Hindlimb muscle (tissue), 1 donor: ENCODE data around the gene C10orf62. TPM values are rescaled to one million over a fixed set of nuclear protein-coding genes. Genes with fewer than 3 reads are reported as not detected.
A peak's percentile ranks its signal among the peaks of the same experiment; 100 is the strongest.
"Not testable (repeated sequence)": the region's sequence is repeated elsewhere in the genome, so short reads cannot be mapped to it uniquely, and the experiment has no call there.

Experiments used
- DNase-seq: peaks from one replicate; pipeline ENCODE4 v3.0.0-alpha.2; 2013
- polyA plus RNA-seq: library from polyadenylated mRNA; unstranded; fragments of 120-200 nt; gene quantifications from one replicate; pipeline ENCODE4 v1.2.1, GENCODE V29; 2013; ENCODE audit not compliant: insufficient read length

C10orf62 gene
- polyA plus RNA-seq, 1 donor: not detected

DNA sequence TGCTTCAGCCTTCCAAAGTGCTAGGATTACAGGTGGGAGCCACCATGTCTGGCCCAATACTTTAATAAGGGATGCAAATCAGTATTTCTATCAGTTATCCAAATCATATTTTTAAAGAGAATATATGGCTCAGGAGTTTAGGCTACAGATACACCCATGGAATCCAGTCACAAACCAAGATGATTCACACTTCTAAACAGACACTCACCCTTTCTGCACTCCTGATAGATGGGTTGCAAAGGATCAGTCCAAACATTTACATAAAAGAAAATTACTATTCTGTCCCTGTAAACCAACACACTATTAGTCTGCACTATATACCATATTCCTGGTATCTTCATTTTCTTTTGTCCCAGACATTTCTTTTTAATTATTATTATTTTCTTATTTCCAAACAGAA, 41.6 kb downstream of the C10orf62 start:
- no peak for DNase-seq

DNA sequence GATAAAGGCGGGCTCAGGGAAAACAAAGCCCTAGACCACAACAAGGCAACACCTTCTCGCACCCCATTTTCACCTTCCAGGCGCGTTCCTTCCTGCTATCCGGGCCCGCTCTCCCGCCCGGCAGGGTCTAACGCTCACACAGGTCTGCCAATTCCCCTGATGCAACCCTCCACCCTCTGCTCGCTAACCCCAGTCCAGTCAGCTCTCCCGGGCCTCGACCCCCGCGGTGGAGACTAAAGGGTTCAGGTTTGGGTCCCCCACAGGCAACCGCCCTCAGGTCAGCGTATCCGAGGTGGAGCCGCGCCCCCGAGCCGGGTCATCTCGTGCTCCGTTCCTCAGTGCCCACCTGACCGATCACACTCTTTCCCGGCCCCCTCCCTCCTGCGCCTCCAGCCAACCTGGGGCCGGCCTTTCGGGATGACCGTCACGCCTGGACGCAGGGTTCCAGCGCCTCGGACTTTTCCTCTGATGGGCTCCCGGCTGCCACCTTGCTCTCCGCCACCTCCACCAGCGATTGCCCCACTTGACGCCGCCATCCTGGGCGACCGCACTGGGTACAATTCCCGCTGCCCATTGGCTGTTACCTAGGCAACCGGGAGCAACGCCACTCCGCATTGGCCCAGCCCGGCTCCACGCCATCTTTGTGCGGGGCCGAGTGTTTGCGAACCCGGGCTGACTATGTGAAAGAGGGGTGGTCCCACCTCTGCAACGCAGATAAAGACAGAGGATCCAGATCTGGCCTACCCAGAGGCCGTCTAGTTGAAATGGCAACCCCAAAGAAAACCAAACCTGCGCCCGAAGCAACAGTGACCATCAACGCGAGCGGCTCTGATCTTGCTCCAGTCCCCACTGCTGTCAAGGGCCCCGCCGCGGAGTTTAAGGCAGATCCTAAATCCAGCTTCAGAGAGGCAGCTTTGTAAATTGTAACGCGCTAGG, 43.7 kb downstream of the C10orf62 start, which contains the start of gene MORN4:
MORN4 (minus strand) TSS at position 552 of the 936 bp plus-strand sequence. CDS start 13,847 bp downstream, outside the sequence.
- peak; percentile 92 for DNase-seq

DNA sequence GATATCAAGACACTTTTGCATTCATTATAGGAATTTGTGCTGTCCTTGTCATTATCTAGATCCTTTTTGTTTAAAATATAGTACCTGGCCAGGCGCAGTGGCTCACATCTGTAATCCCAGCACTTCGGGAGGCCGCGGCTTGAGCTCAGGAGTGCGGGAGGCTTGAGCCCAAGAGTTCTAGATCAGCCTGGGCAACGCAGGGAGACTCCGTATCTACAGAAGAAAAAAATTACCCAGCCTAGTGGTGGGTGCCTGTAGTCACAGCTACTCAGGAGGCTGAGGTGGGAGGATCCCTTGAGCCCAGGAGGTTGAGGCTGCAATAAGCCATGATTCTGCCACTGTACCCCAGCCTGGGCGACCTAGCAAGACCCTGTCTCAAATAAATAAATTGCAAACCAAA, 44.4 kb downstream of the C10orf62 start:
- DNase-seq: no peak

DNA sequence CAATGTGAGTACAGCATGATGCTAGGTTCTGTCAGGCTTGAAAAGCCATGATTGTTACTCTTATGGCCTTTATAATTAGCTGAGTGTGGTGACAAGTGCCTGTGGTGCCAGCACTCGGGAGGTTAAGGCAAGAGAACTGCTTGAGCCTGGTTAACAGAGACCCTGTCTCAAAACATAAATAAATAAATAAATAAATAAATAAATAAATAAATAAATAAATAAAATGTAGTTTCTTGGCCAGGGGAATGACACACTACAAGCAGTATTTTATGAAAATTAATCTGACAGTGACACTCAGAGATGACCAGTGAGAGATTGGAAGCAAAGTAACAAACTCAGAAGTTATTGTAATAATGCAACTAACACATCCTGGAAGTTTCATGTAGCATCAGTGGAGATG, 46.1 kb downstream of the C10orf62 start:
- DNase-seq: no peak

DNA sequence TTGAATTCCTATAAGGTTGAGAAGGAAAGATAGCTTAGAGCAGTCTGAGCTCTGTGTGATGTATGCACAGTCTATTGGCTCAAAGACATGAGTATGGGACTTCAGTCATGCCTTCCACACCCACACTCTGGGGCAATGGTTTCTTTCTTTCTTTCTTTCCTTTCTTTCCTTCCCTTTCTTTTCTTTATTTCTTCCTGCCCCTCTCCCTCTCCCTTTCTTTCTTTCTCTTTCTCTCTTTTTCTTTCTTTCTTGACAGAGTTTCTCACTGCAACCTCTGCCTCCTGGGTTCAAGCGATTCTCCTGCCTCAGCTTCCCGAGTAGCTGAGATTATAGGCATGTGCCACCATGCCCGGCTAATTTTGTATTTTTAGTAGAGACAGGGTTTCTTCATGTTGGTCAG, 49.6 kb downstream of the C10orf62 start:
- not testable (repeated sequence) for DNase-seq

DNA sequence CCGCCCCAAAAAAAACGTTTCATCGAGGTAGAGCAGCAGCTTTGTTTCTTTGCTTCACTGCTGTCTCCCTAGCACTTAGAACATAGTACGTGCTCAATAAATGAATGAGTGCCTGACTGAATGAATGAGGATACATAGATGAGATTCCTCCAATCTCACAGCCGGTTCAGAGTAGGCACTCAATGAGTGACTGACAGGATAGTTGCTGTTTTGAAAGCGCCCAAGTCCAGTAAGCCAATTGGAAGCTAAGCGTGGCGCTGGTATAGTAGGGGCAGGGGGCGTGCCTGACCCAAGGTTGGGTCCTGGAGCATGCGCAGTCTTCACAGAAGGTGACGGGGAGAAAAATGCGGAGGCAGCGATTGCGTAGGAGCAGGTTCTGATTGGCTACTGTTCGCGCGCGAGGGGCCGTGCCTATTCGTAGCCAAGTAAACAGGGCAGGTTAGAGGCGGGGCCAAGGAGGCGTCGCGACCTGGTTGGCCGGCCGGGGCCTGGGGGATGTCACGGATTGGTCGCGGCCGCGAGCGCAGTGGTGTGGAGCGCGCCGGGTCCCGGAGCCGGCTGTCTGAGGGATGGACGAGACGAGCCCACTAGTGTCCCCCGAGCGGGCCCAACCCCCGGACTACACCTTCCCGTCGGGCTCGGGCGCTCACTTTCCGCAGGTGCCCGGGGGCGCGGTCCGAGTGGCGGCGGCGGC, 50.8 kb downstream of the C10orf62 start, which contains the start of gene PI4K2A:
PI4K2A (plus strand) TSS at position 498 of the 694 bp plus-strand sequence; CDS start at position 570, 72 bp downstream.
- DNase-seq: peak; percentile 97

Other genes starting within 250 kb of the C10orf62 start
- 24.2 TPM for gene RRP12, start 188.4 kb upstream of the C10orf62 start, polyA plus RNA-seq
- 80.4 TPM for gene PGAM1, start 163.5 kb upstream of the C10orf62 start, polyA plus RNA-seq
- gene EXOSC1, start 143.7 kb upstream of the C10orf62 start, polyA plus RNA-seq: 27.3 TPM
- gene ZDHHC16, start 143.5 kb upstream of the C10orf62 start, polyA plus RNA-seq: 30.6 TPM
- gene MMS19, start 91.3 kb upstream of the C10orf62 start, polyA plus RNA-seq: 66.7 TPM
- 17.1 TPM for gene UBTD1, start 90.8 kb upstream of the C10orf62 start, polyA plus RNA-seq
- 24.2 TPM for gene ANKRD2, start 16.9 kb upstream of the C10orf62 start, polyA plus RNA-seq
- 0.49 TPM for gene HOGA1, start 5.3 kb upstream of the C10orf62 start, polyA plus RNA-seq
- 5.2 TPM for gene MORN4, start 43.8 kb downstream of the C10orf62 start, polyA plus RNA-seq
- gene PI4K2A, start 51.0 kb downstream of the C10orf62 start, polyA plus RNA-seq: 10.2 TPM
- gene AVPI1, start 97.5 kb downstream of the C10orf62 start, polyA plus RNA-seq: 7.3 TPM
- 41.0 TPM for gene MARVELD1, start 124.0 kb downstream of the C10orf62 start, polyA plus RNA-seq
- 14.7 TPM for gene ZFYVE27, start 147.4 kb downstream of the C10orf62 start, polyA plus RNA-seq
- 0.94 TPM for gene SFRP5, start 182.3 kb downstream of the C10orf62 start, polyA plus RNA-seq